ENCODE measurements around the gene TINAGL1. TPM values are rescaled to one million over a fixed set of nuclear protein-coding genes. Genes with fewer than 3 reads are reported as not detected.

The TINAGL1 gene
- total RNA-seq, 1 experiment from 2014 or later = 2.5 TPM

GRCh38 chr1:31559715-31560114 lies 16.6 kb upstream of the TINAGL1 start:
- H3K23me2 ChIP-seq (ENCODE audit: insufficient read length, low read depth, low read length, poor library complexity, severe bottlenecking) = no peaks in the 10 kb centered on the region
- no peak overlapping the region for H3K56ac ChIP-seq (ENCODE audit: insufficient read length, low read depth, low read length)
- H3K27me3 ChIP-seq (ENCODE audit: insufficient read depth, low read length) = no peaks in the 10 kb centered on the region
- Mint-ChIP-seq H3K36me3 (ENCODE audit: insufficient read depth in 1 of 3, low read depth in 3 of 3) (no peaks in the 10 kb centered on the region), H3K4me3 (no peak overlapping the region), H3K27ac (no peak overlapping the region), H3K9me3 (no peaks in the 10 kb centered on the region; a peak in 1 of 5 replicates), H3K27me3 (ENCODE audit: low read depth) (peaks cover 2% of the 10 kb centered on the region), H3K4me1 (peaks cover 18 to 21% of the 10 kb centered on the region in 2 experiments)
- no peak overlapping the region for H4K91ac ChIP-seq (ENCODE audit: insufficient read length, low read depth, low read length)
- H3K14ac ChIP-seq (ENCODE audit: insufficient read depth, low read length) = no peak overlapping the region
- DNase-seq = no peak
- no peak overlapping the region for H2BK15ac ChIP-seq (ENCODE audit: low read depth, low read length)
- no peak overlapping the region for H2BK12ac ChIP-seq (ENCODE audit: insufficient read length, low read depth, low read length)
- no peak overlapping the region for H3K4ac ChIP-seq (ENCODE audit: low read depth, low read length)
- H3T11ph ChIP-seq (ENCODE audit: low read length) = no peak overlapping the region
- H2AK5ac ChIP-seq (ENCODE audit: insufficient read length, low read length) = no peak overlapping the region
- no peak overlapping the region for H3K27ac ChIP-seq (ENCODE audit: insufficient read length, low read depth, low read length)
- no peak overlapping the region for H2BK5ac ChIP-seq (ENCODE audit: insufficient read length, low read length)
- no peak overlapping the region for H3K9ac ChIP-seq (ENCODE audit: extremely low read depth, insufficient read length, low read length)
- H3K4me1 ChIP-seq (ENCODE audit: insufficient read depth, low read length) = peaks cover 5% of the 10 kb centered on the region; the same call in 1 of the 2 replicates
- H3K23ac ChIP-seq (ENCODE audit: insufficient read length, low read depth, low read length) = no peak overlapping the region
- H2BK120ac ChIP-seq (ENCODE audit: low read depth, low read length, poor library complexity, severe bottlenecking) = no peak overlapping the region
- H3K18ac ChIP-seq (ENCODE audit: insufficient read length, low read depth, low read length) = no peak overlapping the region
- H2BK20ac ChIP-seq (ENCODE audit: low read depth, low read length, poor library complexity, severe bottlenecking) = no peak overlapping the region
- no peak overlapping the region for H4K8ac ChIP-seq (replicated peaks; ENCODE audit: insufficient read length, low read depth, low read length)
- no peaks in the 10 kb centered on the region for H3K79me2 ChIP-seq (ENCODE audit: insufficient read depth, low read length)
- no peaks in the 10 kb centered on the region for H3K79me1 ChIP-seq (ENCODE audit: insufficient read depth, low read depth, low read length, poor library complexity, severe bottlenecking)
- no peak overlapping the region for H2AFZ ChIP-seq (ENCODE audit: low read length)
- H4K5ac ChIP-seq (ENCODE audit: insufficient read length, low read depth, low read length) = no peak overlapping the region
- TF ChIP-seq CTCF (conservative IDR thresholded peaks at IDR 0.05) = no peak
- H3K4me2 ChIP-seq (ENCODE audit: insufficient read depth, insufficient read length, low read length) = no peak overlapping the region
- H3K9me3 ChIP-seq (ENCODE audit: control insufficient read depth, low read depth, low read length) = no peaks in the 10 kb centered on the region
- H4K20me1 ChIP-seq (ENCODE audit: control insufficient read depth, insufficient read depth, insufficient read length) = no peaks in the 10 kb centered on the region

Measured in H9 (cell line).